ENCODE data around the gene IL9. TPM values are rescaled to one million over a fixed set of nuclear protein-coding genes. Genes with fewer than 3 reads are reported as not detected.

Gene IL9
- polyA plus RNA-seq, 3 donors: not detected

- peak; percentile 41 for DNase-seq
Observed at GRCh38 chr5:135891791-135892190, 3.9 kb downstream of the IL9 start.

- peak; percentile 30 for DNase-seq
Observed at GRCh38 chr5:135891268-135891667, 4.4 kb downstream of the IL9 start.

- no peak for DNase-seq
Observed at GRCh38 chr5:135890867-135891266, 4.8 kb downstream of the IL9 start.

- DNase-seq: no peak
Observed at GRCh38 chr5:135890296-135890695, 5.3 kb downstream of the IL9 start.

GRCh38 chr5:135887881-135888614, 7.6 kb downstream of the IL9 start:
- DNase-seq: no peak

GRCh38 chr5:135887447-135887864, 8.2 kb downstream of the IL9 start:
- DNase-seq: peak; percentile 65

GRCh38 chr5:135886136-135886535, 9.5 kb downstream of the IL9 start:
- DNase-seq: no peak

GRCh38 chr5:135885031-135885430, 10.6 kb downstream of the IL9 start:
- no peak for DNase-seq

- no peak for DNase-seq
Observed at GRCh38 chr5:135883441-135883840, 12.2 kb downstream of the IL9 start.

GRCh38 chr5:135883026-135883425, 12.6 kb downstream of the IL9 start:
- DNase-seq: no peak

GRCh38 chr5:135881819-135882218, 13.8 kb downstream of the IL9 start:
- DNase-seq: no peak

GRCh38 chr5:135881244-135881643, 14.4 kb downstream of the IL9 start:
- no peak for DNase-seq

GRCh38 chr5:135880801-135881200, 14.8 kb downstream of the IL9 start:
- DNase-seq: no peak

GRCh38 chr5:135880278-135880677, 15.4 kb downstream of the IL9 start:
- DNase-seq: no peak

GRCh38 chr5:135879591-135879990, 16.1 kb downstream of the IL9 start:
- no peak for DNase-seq

- DNase-seq: no peak
Observed at GRCh38 chr5:135878156-135878620, 17.5 kb downstream of the IL9 start.

GRCh38 chr5:135877570-135878155, 18.0 kb downstream of the IL9 start:
- no peak for DNase-seq

- no peak for DNase-seq
Observed at GRCh38 chr5:135876146-135876545, 19.5 kb downstream of the IL9 start.

- no peak for DNase-seq
Observed at GRCh38 chr5:135875567-135875966, 20.1 kb downstream of the IL9 start.

- no peak for DNase-seq
Observed at GRCh38 chr5:135874461-135874860, 21.2 kb downstream of the IL9 start.

GRCh38 chr5:135873831-135874230, 21.8 kb downstream of the IL9 start:
- DNase-seq: no peak

- DNase-seq: no peak
Observed at GRCh38 chr5:135871268-135871915, 24.2 kb downstream of the IL9 start.

GRCh38 chr5:135869935-135870334, 25.7 kb downstream of the IL9 start:
- DNase-seq: no peak

Measured in renal pelvis (tissue), 4 donors.